ENCODE results near the gene CSHL1.
A peak's percentile ranks its signal among the peaks of the same experiment; 100 is the strongest.
"Not testable (repeated sequence)": the region's sequence is repeated elsewhere in the genome, so short reads cannot be mapped to it uniquely, and the experiment has no call there.

Gene CSHL1

GRCh38 chr17:63917646-63918045 lies 6.6 kb upstream of the CSHL1 start:
- no peak for DNase-seq

GRCh38 chr17:63917206-63917605 lies 6.1 kb upstream of the CSHL1 start:
- not testable (repeated sequence) for DNase-seq

GRCh38 chr17:63916566-63917185 lies 5.6 kb upstream of the CSHL1 start:
- no peak for DNase-seq

- not testable (repeated sequence) for DNase-seq
Measured at GRCh38 chr17:63915753-63916152, 4.7 kb upstream of the CSHL1 start.

- DNase-seq, result no peak
Measured at GRCh38 chr17:63914471-63914870, 3.4 kb upstream of the CSHL1 start.

GRCh38 chr17:63911657-63912100 lies 621 bp upstream of the CSHL1 start:
- DNase-seq, result peak; percentile 10 to 44

GRCh38 chr17:63910096-63910495 lies 962 bp downstream of the CSHL1 start:
- no peak for DNase-seq

- not testable (repeated sequence) for DNase-seq
Measured at GRCh38 chr17:63909586-63909985, 1.5 kb downstream of the CSHL1 start.

GRCh38 chr17:63907161-63907778 lies 3.8 kb downstream of the CSHL1 start:
- DNase-seq, result peak; percentile 33 to 64

GRCh38 chr17:63904796-63905195 lies 6.3 kb downstream of the CSHL1 start:
- not testable (repeated sequence) for DNase-seq

- peak in 1 of 2 experiments; percentile 14 for DNase-seq
Measured at GRCh38 chr17:63903787-63904201, 7.3 kb downstream of the CSHL1 start.

- peak; percentile 92 to 98 for DNase-seq
Measured at GRCh38 chr17:63901971-63902370, 9.1 kb downstream of the CSHL1 start.

GRCh38 chr17:63898899-63899798 lies 11.9 kb downstream of the CSHL1 start:
- DNase-seq, result not testable (repeated sequence)

- not testable (repeated sequence) for DNase-seq
Measured at GRCh38 chr17:63896524-63897354, 14.3 kb downstream of the CSHL1 start, which contains the start of gene CSH1. Gene CSH1, minus strand, starts transcription at chr17:63896574. Its CDS starts 63 bp downstream, at chr17:63896511.

GRCh38 chr17:63894821-63895220 lies 16.2 kb downstream of the CSHL1 start:
- not testable (repeated sequence) for DNase-seq

GRCh38 chr17:63894021-63894420 lies 17.0 kb downstream of the CSHL1 start:
- DNase-seq, result not testable (repeated sequence)

GRCh38 chr17:63892316-63893037 lies 18.6 kb downstream of the CSHL1 start:
- DNase-seq, result not testable (repeated sequence)

- peak; percentile 76 to 83 for DNase-seq
Measured at GRCh38 chr17:63889026-63889848, 21.8 kb downstream of the CSHL1 start.

- DNase-seq, result not testable (repeated sequence)
Measured at GRCh38 chr17:63885119-63885518, 25.9 kb downstream of the CSHL1 start.

- not testable (repeated sequence) for DNase-seq
Measured at GRCh38 chr17:63882626-63883126, 28.4 kb downstream of the CSHL1 start.
